H1 (cell line): ENCODE data around the gene RBM4. TPM values are rescaled to one million over a fixed set of nuclear protein-coding genes. Genes with fewer than 3 reads are reported as not detected.

ENCODE experiments used
- CTCF ChIA-PET: fragments of 300-600 bp; sonication (Branson Sonifier 250); formaldehyde crosslinking; loops from one replicate; lab custom pipeline; 2021; ENCODE audit not compliant: partially characterized antibody; lab: Charles Lee
- POLR2A ChIA-PET: fragments of 300-600 bp; sonication (Branson Sonifier 250); formaldehyde crosslinking; loops from one replicate; lab custom pipeline; 2021; ENCODE audit warnings: inconsistent platforms; ENCODE audit not compliant: partially characterized antibody; lab: Charles Lee
- DNase-seq, 2 experiments: peaks; one replicate each; pipeline versions ENCODE4 v3.0.0 to v3.0.0-alpha.2; 2010 to 2022; ENCODE audit warnings: low spot score in 2 of 2, low read depth in 1 of 2, mixed read lengths in 1 of 2
- FAIRE-seq: peaks from 2 replicates; lab custom pipeline; 2011; peaks lifted over from hg19 to GRCh38; lab: Jason Lieb, UNC
- H2AFZ ChIP-seq: 2 replicates; pipeline ENCODE4 v1.8.1; 2012; ENCODE audit warnings: low read length, inconsistent platforms
- H2AK5ac ChIP-seq: 2 replicates; pipeline ENCODE4 v1.6.1; 2013; ENCODE audit warnings: low read depth, low read length
- H2BK120ac ChIP-seq: replicated peaks from 2 replicates; pipeline ENCODE3; 2013; ENCODE audit warnings: low read depth, low read length, inconsistent platforms
- H2BK12ac ChIP-seq: 2 replicates; pipeline ENCODE4 v1.6.1; 2013; ENCODE audit warnings: low read depth, low read length
- H2BK15ac ChIP-seq: 2 replicates; pipeline ENCODE4 v1.6.1; 2013; ENCODE audit warnings: low read length
- H2BK20ac ChIP-seq: 2 replicates; pipeline ENCODE4 v1.6.1; 2013; ENCODE audit warnings: low read length
- H2BK5ac ChIP-seq: 2 replicates; pipeline ENCODE4 v1.6.1; 2013; ENCODE audit warnings: low read depth, low read length
- H3K14ac ChIP-seq: 2 replicates; pipeline ENCODE4 v1.6.1; 2013; ENCODE audit warnings: inconsistent platforms; ENCODE audit not compliant: insufficient read length
- H3K18ac ChIP-seq: 2 replicates; pipeline ENCODE4 v1.6.1; 2013; ENCODE audit warnings: low read length; ENCODE audit errors: extremely low read depth
- H3K23ac ChIP-seq: 2 replicates; pipeline ENCODE4 v1.6.1; 2013; ENCODE audit warnings: inconsistent platforms; ENCODE audit not compliant: insufficient read length
- H3K23me2 ChIP-seq: 2 replicates; pipeline ENCODE4 v1.6.1; 2013; ENCODE audit warnings: low read depth, low read length
- H3K27ac ChIP-seq: 2 replicates; pipeline ENCODE4 v1.6.1; 2011; ENCODE audit warnings: low read depth, low read length, inconsistent platforms
- H3K27me3 ChIP-seq, 4 experiments: replicated peaks in 1 of 4; 1 replicate in 1 of 4; 2 replicates in 3 of 4; pipeline versions ENCODE4 v1.6.1 to v1.8.1; 2011 to 2013; ENCODE audit warnings: low read length in 3 of 4, mild to moderate bottlenecking in 3 of 4, inconsistent platforms in 2 of 4, mixed read lengths in 2 of 4, moderate library complexity in 1 of 4; ENCODE audit not compliant: control insufficient read depth in 3 of 4, insufficient read depth in 3 of 4; ENCODE audit errors: extremely low read depth in 1 of 4
- H3K36me3 ChIP-seq, 4 experiments: 2 replicates each; pipeline versions ENCODE4 v1.6.1 to v1.8.1; 2011 to 2013; ENCODE audit warnings: mild to moderate bottlenecking in 4 of 4, low read length in 3 of 4, moderate library complexity in 2 of 4, control low read depth in 1 of 4, inconsistent platforms in 1 of 4; ENCODE audit not compliant: insufficient read depth in 4 of 4, control insufficient read depth in 2 of 4
- H3K4ac ChIP-seq: replicated peaks from 2 replicates; pipeline ENCODE3; 2013; ENCODE audit warnings: low read length, low read depth, mixed read lengths, inconsistent platforms; ENCODE audit not compliant: insufficient read length
- H3K4me1 ChIP-seq, 4 experiments: replicated peaks in 1 of 4; 1 replicate in 1 of 4; 2 replicates in 3 of 4; pipeline versions ENCODE4 v1.6.1 to v1.8.1; 2011 to 2013; ENCODE audit warnings: low read length in 3 of 4, inconsistent platforms in 2 of 4, mixed read lengths in 1 of 4; ENCODE audit not compliant: insufficient read depth in 4 of 4, control insufficient read depth in 3 of 4
- H3K4me2 ChIP-seq, 2 experiments: 2 replicates each; pipeline versions ENCODE4 v1.6.1 to v1.8.1; 2011 to 2013; ENCODE audit warnings: low read depth in 2 of 2, low read length in 2 of 2, control low read depth in 1 of 2, inconsistent platforms in 1 of 2, mild to moderate bottlenecking in 1 of 2; ENCODE audit not compliant: insufficient read depth in 1 of 2
- H3K4me3 ChIP-seq, 4 experiments: fragments of 200-600, 300-600 bp in 1 of 4; sonication (generic), shearing (Covaris generic), sonication (Bioruptor Twin) in 1 of 4; 2 replicates each; pipeline versions ENCODE4 v1.5.1 to v1.8.1; 2011 to 2016; ENCODE audit warnings: low read length in 4 of 4, low read depth in 3 of 4, control low read depth in 2 of 4, inconsistent platforms in 2 of 4, mild to moderate bottlenecking in 2 of 4, mixed read lengths in 1 of 4, moderate library complexity in 1 of 4; ENCODE audit not compliant: insufficient read depth in 2 of 4; ENCODE audit errors: extremely low read depth in 1 of 4
- H3K56ac ChIP-seq: replicated peaks from 2 replicates; pipeline ENCODE3; 2013; ENCODE audit warnings: low read depth, mild to moderate bottlenecking, mixed read lengths, low read length, inconsistent platforms; ENCODE audit not compliant: insufficient read length
- H3K79me1 ChIP-seq: 2 replicates; pipeline ENCODE4 v1.6.1; 2013; ENCODE audit warnings: low read depth, low read length, control low read depth
- H3K79me2 ChIP-seq, 2 experiments: 2 replicates each; pipeline versions ENCODE4 v1.6.1 to v1.8.1; 2012 to 2013; ENCODE audit warnings: low read length in 2 of 2, mild to moderate bottlenecking in 2 of 2, inconsistent platforms in 1 of 2; ENCODE audit not compliant: insufficient read depth in 2 of 2, control insufficient read depth in 1 of 2
- H3K9ac ChIP-seq, 4 experiments: replicated peaks in 1 of 4; 1 replicate in 1 of 4; 2 replicates in 3 of 4; pipeline versions ENCODE4 v1.6.1 to v1.8.1; 2011 to 2013; ENCODE audit warnings: low read depth in 3 of 4, low read length in 3 of 4, control low read depth in 2 of 4, mild to moderate bottlenecking in 2 of 4, moderate library complexity in 2 of 4, inconsistent platforms in 1 of 4; ENCODE audit errors: extremely low read depth in 1 of 4
- H3K9me3 ChIP-seq, 2 experiments: 2 replicates each; pipeline versions ENCODE4 v1.6.1 to v1.8.1; 2012 to 2013; ENCODE audit warnings: mild to moderate bottlenecking in 2 of 2, moderate library complexity in 2 of 2, control low read depth in 1 of 2, inconsistent platforms in 1 of 2, low read depth in 1 of 2, low read length in 1 of 2, mixed read lengths in 1 of 2; ENCODE audit not compliant: insufficient read depth in 2 of 2
- H4K20me1 ChIP-seq, 2 experiments: replicated peaks in 1 of 2; 2 replicates each; pipeline versions ENCODE3 to v1.8.1; 2011 to 2013; ENCODE audit warnings: inconsistent platforms in 2 of 2, low read length in 2 of 2, mild to moderate bottlenecking in 1 of 2; ENCODE audit not compliant: insufficient read depth in 2 of 2, control insufficient read depth in 1 of 2
- H4K5ac ChIP-seq: 2 replicates; pipeline ENCODE4 v1.6.1; 2013; ENCODE audit warnings: low read length, low read depth, mixed read lengths, inconsistent platforms; ENCODE audit not compliant: insufficient read length
- H4K8ac ChIP-seq: 2 replicates; pipeline ENCODE4 v1.8.0; 2013; ENCODE audit warnings: mild to moderate bottlenecking, moderate library complexity, low read length, inconsistent platforms; ENCODE audit not compliant: insufficient read depth; ENCODE audit errors: extremely low read depth
- H4K91ac ChIP-seq: replicated peaks from 2 replicates; pipeline ENCODE3; 2013; ENCODE audit warnings: low read length, mixed read lengths, inconsistent platforms; ENCODE audit not compliant: insufficient read length
- E2F6 ChIP-seq: IDR thresholded peaks from 2 replicates; pipeline ENCODE4 v1.6.1; 2012; ENCODE audit warnings: inconsistent platforms
- GTF2F1 ChIP-seq: IDR thresholded peaks from 2 replicates; pipeline ENCODE4 v1.6.1; 2012; ENCODE audit warnings: low read depth, low read length, improper control_type of control experiment, borderline replicate concordance
- JUND ChIP-seq: IDR thresholded peaks from 2 replicates; pipeline ENCODE4 v1.6.1; 2011; ENCODE audit warnings: mild to moderate bottlenecking, improper control_type of control experiment, low read length
- NANOG ChIP-seq: IDR thresholded peaks from 2 replicates; pipeline ENCODE4 v1.6.1; 2011; ENCODE audit warnings: low read length, low read depth, mild to moderate bottlenecking, inconsistent platforms; ENCODE audit not compliant: insufficient read depth, poor library complexity, severe bottlenecking
- POU5F1 ChIP-seq: IDR thresholded peaks from 2 replicates; pipeline ENCODE4 v1.6.1; 2011; ENCODE audit warnings: low read depth, mild to moderate bottlenecking, low read length, moderate library complexity
- TAF1 ChIP-seq: IDR thresholded peaks from 2 replicates; pipeline ENCODE4 v1.6.1; 2011; ENCODE audit warnings: mild to moderate bottlenecking, low read depth, low read length
- TBP ChIP-seq: IDR thresholded peaks from 2 replicates; pipeline ENCODE4 v1.6.1; 2011; ENCODE audit warnings: low read depth, low read length, improper control_type of control experiment
- YY1 ChIP-seq: IDR thresholded peaks from 2 replicates; pipeline ENCODE4 v1.6.1; 2011; ENCODE audit warnings: low read depth, mild to moderate bottlenecking, low read length
- WGBS, 2 experiments: shearing (Covaris generic) in 1 of 2; methylation state at CpG; one replicate each; pipeline versions ENCODE4 v1.1.6 to v1.1.7; 2013 to 2015; ENCODE audit warnings: low lambda C conversion rate in 2 of 2, mixed read lengths in 2 of 2, inconsistent platforms in 1 of 2, low coverage in 1 of 2, missing lambda C conversion rate in 1 of 2; ENCODE audit not compliant: insufficient replicate concordance in 2 of 2, insufficient coverage in 1 of 2, insufficient read length in 1 of 2; ENCODE audit errors: extremely low coverage in 1 of 2, missing lambda C conversion rate in 1 of 2; 5-methylcytosine and 5-hydroxymethylcytosine counted together
- polyA plus RNA-seq, 7 experiments: library from polyadenylated mRNA; depleted of rRNA in 3 of 7; stranded (reverse) in 5 of 7; unstranded in 2 of 7; fragments of >200 nt in 5 of 7; fragments of 200-250 nt in 2 of 7; gene quantifications; 1 replicate in 5 of 7; 2 replicates in 1 of 7; 4 replicates in 1 of 7; pipeline versions ENCODE4 v1.2.1 to v1.2.3, GENCODE V29; 2011 to 2013; ENCODE audit warnings: missing spikeins in 2 of 7, mixed read lengths in 2 of 7
- total RNA-seq: library from RNA; stranded (reverse); fragmentation: NEBNext Ultra II Directional; extraction: Animal tissue kit (Norgen Biotek cat#: 25700); gene quantifications from 2 replicates; pipeline ENCODE4 v1.2.1, GENCODE V29; 2021
- TF ChIP-seq, protein P1 (sequence below): IDR thresholded peaks from 2 replicates; pipeline ENCODE4 v1.6.1; 2011; ENCODE audit warnings: low read depth, mild to moderate bottlenecking, low read length; ENCODE audit not compliant: insufficient read depth
- TF ChIP-seq, protein P2 (sequence below), 3 experiments: IDR thresholded peaks; 1 replicate in 2 of 3; 2 replicates in 1 of 3; pipeline versions ENCODE4 v1.5.1 to v1.6.1; 2011; ENCODE audit warnings: low read length in 3 of 3, mild to moderate bottlenecking in 3 of 3, inconsistent platforms in 2 of 3, low read depth in 1 of 3, moderate library complexity in 1 of 3; ENCODE audit not compliant: insufficient read depth in 1 of 3; ENCODE audit errors: control extremely low read depth in 1 of 3

The RBM4 gene
- total and polyA plus RNA-seq, 2 of the 8 experiments (the other 6 are each of a cell fraction or from before 2014, with no cell fraction given), result 192 to 330 TPM

DNA sequence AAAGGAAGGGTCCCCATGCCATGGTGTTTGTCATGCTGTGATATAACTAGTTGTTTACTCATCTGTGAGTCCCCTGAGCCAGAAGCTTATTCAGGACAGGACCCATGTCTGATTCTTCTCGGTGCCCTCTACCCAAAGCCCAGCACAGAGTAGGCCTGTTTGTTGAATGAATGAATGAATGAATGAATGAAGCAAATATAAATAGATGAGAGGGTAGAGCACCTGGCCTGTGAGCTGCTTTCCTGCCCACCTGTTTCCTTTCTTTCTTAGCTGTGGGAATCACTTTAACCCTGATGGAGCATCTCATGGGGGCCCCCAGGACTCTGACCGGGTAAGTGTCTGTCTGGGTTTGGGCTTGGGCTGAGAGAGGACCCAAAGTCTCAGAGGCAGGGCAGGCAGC is 38.3 kb upstream of the RBM4 start:
- H4K5ac ChIP-seq, result no peak overlapping the region
- H2BK12ac ChIP-seq, result no peak overlapping the region
- FAIRE-seq (no peak), DNase-seq (no peak)
- H2AFZ ChIP-seq, result no peak overlapping the region
- H3K4me3 ChIP-seq, result no peak overlapping the region
- H2BK20ac ChIP-seq, result no peak overlapping the region
- CTCF ChIA-PET, result interaction anchor here (0.6 to 1.9 kb wide), 5 partner anchors 10 to 123 kb away, joined by 3 to 8 read pairs (median 4); no protein-coding TSS in a partner anchor
- POLR2A ChIA-PET, result interaction anchor here (65.3 kb wide), 1 partner anchor 42 kb away, joined by 2165 read pairs; the partner anchor contains the start of genes RBM14 and RBM4
- H2BK15ac ChIP-seq, result no peak overlapping the region
- no peak overlapping the region for H4K91ac ChIP-seq
- H3K36me3 ChIP-seq, result peaks cover 13 to 31% (median 20%) of the 10 kb centered on the region in 4 experiments; a peak in 7 of 8 replicates
- no peaks in the 10 kb centered on the region for H3K9me3 ChIP-seq
- no peak overlapping the region for H3K23ac ChIP-seq
- H3K79me2 ChIP-seq, result no peaks in the 10 kb centered on the region
- H3K4me2 ChIP-seq, result no peak overlapping the region
- H3K27me3 ChIP-seq, result no peaks in the 10 kb centered on the region
- no peak overlapping the region for H3K9ac ChIP-seq
- no peak overlapping the region for H3K27ac ChIP-seq
- H3K4ac ChIP-seq, result no peak overlapping the region
- H3K56ac ChIP-seq, result no peak overlapping the region
- H2AK5ac ChIP-seq, result no peak overlapping the region
- H3K23me2 ChIP-seq, result no peaks in the 10 kb centered on the region
- H4K8ac ChIP-seq, result no peak overlapping the region
- no peaks in the 10 kb centered on the region for H3K4me1 ChIP-seq
- WGBS, 2 experiments, result 93% methylated on average over 2 of the region's 2 CpGs; no CpG with 5 or more reads in 1 of the 2 experiments
- no peak overlapping the region for H3K18ac ChIP-seq
- H3K79me1 ChIP-seq, result peaks cover 3% of the 10 kb centered on the region; the same call in 1 of the 2 replicates
- H4K20me1 ChIP-seq, result peaks cover 0 to 2% of the 10 kb centered on the region in 2 experiments
- no peak overlapping the region for H2BK5ac ChIP-seq
- no peak overlapping the region for H2BK120ac ChIP-seq
- H3K14ac ChIP-seq, result no peak overlapping the region
- TF ChIP-seq TBP, result no peak
- no peak for TF ChIP-seq YY1
- TF ChIP-seq, protein P1, sequence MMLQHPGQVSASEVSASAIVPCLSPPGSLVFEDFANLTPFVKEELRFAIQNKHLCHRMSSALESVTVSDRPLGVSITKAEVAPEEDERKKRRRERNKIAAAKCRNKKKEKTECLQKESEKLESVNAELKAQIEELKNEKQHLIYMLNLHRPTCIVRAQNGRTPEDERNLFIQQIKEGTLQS, result no peak
- TF ChIP-seq, protein P2, sequence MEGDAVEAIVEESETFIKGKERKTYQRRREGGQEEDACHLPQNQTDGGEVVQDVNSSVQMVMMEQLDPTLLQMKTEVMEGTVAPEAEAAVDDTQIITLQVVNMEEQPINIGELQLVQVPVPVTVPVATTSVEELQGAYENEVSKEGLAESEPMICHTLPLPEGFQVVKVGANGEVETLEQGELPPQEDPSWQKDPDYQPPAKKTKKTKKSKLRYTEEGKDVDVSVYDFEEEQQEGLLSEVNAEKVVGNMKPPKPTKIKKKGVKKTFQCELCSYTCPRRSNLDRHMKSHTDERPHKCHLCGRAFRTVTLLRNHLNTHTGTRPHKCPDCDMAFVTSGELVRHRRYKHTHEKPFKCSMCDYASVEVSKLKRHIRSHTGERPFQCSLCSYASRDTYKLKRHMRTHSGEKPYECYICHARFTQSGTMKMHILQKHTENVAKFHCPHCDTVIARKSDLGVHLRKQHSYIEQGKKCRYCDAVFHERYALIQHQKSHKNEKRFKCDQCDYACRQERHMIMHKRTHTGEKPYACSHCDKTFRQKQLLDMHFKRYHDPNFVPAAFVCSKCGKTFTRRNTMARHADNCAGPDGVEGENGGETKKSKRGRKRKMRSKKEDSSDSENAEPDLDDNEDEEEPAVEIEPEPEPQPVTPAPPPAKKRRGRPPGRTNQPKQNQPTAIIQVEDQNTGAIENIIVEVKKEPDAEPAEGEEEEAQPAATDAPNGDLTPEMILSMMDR (IDR thresholded peaks at IDR 0.05; ENCODE audit: control extremely low read depth in 1 of 3, insufficient read depth in 1 of 3, low read depth in 1 of 3, low read length in 3 of 3), result no peak
- no peak for TF ChIP-seq NANOG
- no peak for TF ChIP-seq JUND
- TF ChIP-seq GTF2F1, result no peak
- no peak for TF ChIP-seq TAF1
- TF ChIP-seq POU5F1, result no peak
- no peak for TF ChIP-seq E2F6
